ENCODE measurements around the gene UBE4A. TPM values are rescaled to one million over a fixed set of nuclear protein-coding genes. Genes with fewer than 3 reads are reported as not detected.

UBE4A gene
- total and polyA plus RNA-seq, 9 of the 15 experiments (the other 6 are each of a cell fraction or from before 2014, with no cell fraction given), result 13.5 to 45.2 (median 26.8) TPM

DNA sequence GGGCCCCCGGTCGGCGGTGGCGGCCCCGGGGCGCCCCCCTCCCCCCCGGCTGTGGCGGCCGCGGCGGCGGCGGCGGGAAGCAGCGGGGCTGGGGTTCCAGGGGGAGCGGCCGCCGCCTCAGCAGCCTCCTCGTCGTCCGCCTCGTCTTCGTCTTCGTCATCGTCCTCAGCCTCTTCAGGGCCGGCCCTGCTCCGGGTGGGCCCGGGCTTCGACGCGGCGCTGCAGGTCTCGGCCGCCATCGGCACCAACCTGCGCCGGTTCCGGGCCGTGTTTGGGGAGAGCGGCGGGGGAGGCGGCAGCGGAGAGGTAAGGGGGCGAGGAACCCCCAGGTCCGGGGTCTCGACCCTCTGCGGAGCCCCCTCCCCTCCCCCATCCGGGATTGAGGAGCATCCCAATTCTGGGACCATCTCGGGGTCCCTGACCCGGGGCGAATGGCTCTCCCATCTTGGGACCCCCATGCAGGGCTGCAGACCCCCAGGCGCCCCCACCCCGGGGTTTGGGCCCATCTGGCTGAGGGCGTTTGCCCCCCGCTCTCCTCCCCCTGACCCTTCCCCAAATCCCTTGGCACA is 77.3 kb downstream of the UBE4A start (continued):
- TF ChIP-seq, protein P1, sequence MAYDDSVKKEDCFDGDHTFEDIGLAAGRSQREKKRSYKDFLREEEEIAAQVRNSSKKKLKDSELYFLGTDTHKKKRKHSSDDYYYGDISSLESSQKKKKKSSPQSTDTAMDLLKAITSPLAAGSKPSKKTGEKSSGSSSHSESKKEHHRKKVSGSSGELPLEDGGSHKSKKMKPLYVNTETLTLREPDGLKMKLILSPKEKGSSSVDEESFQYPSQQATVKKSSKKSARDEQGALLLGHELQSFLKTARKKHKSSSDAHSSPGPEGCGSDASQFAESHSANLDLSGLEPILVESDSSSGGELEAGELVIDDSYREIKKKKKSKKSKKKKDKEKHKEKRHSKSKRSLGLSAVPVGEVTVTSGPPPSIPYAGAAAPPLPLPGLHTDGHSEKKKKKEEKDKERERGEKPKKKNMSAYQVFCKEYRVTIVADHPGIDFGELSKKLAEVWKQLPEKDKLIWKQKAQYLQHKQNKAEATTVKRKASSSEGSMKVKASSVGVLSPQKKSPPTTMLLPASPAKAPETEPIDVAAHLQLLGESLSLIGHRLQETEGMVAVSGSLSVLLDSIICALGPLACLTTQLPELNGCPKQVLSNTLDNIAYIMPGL (CRISPR knock-in tag; IDR thresholded peaks at IDR 0.05), result 0 out of 2 replicates have a peak, but pooled peaks have one; percentile 74
- TF ChIP-seq, protein P2, sequence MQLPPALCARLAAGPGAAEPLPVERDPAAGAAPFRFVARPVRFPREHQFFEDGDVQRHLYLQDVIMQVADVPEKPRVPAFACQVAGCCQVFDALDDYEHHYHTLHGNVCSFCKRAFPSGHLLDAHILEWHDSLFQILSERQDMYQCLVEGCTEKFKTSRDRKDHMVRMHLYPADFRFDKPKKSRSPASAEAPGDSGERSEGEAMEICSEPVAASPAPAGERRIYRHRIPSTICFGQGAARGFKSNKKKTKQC (CRISPR knock-in tag; IDR thresholded peaks at IDR 0.05), result 0 out of 2 replicates have a peak, but pooled peaks have one; percentile 19
- TF ChIP-seq JUN (IDR thresholded peaks at IDR 0.05; ENCODE audit: borderline replicate concordance, low read depth, low read length) (no peak), JUN (CRISPR knock-in tag; IDR thresholded peaks at IDR 0.05; ENCODE audit: borderline replicate concordance) (0 out of 2 replicates have a peak, but pooled peaks have one; percentile 37), NRF1 (conservative IDR thresholded peaks at IDR 0.05 in 1 of 2, IDR thresholded peaks at IDR 0.05 in 1 of 2) (peak in 1 of 2 experiments; percentile 31; a peak in 1 of 4 replicates), ZNF318 (IDR thresholded peaks at IDR 0.05; ENCODE audit: borderline replicate concordance in 1 of 2, low read depth in 1 of 2) (no peak), SIN3B (IDR thresholded peaks at IDR 0.05; ENCODE audit: low read depth) (peak; percentile 10; the same call in 1 of the 2 replicates), EGR1 (conservative IDR thresholded peaks at IDR 0.05) (0 out of 2 replicates have a peak, but pooled peaks have one; percentile 2), KAT7 (CRISPR knock-in tag; IDR thresholded peaks at IDR 0.05; ENCODE audit: borderline replicate concordance) (no peak)

All from K562 (cell line).